ENCODE results near the gene FOXN3.

DNA sequence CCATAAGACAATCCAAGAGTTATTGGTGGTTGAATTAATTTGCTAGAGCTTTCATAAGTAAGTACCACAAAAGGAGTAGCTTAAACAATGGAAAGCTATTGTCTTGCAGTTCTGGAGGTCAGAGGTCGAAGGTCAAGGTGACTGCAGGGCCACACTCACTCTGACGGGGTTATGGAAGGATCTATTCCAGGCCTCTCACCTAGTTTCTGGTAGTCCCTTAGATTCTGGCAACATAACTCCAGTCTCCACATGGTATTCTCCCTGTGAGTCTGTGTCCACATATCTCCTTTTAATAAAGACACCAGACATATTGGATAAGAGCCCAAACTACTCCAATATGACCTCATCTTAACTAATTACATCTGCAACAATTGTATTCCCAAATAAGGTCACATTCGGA lies 273.4 kb downstream of the FOXN3 start:
- TF ChIP-seq, protein P1, sequence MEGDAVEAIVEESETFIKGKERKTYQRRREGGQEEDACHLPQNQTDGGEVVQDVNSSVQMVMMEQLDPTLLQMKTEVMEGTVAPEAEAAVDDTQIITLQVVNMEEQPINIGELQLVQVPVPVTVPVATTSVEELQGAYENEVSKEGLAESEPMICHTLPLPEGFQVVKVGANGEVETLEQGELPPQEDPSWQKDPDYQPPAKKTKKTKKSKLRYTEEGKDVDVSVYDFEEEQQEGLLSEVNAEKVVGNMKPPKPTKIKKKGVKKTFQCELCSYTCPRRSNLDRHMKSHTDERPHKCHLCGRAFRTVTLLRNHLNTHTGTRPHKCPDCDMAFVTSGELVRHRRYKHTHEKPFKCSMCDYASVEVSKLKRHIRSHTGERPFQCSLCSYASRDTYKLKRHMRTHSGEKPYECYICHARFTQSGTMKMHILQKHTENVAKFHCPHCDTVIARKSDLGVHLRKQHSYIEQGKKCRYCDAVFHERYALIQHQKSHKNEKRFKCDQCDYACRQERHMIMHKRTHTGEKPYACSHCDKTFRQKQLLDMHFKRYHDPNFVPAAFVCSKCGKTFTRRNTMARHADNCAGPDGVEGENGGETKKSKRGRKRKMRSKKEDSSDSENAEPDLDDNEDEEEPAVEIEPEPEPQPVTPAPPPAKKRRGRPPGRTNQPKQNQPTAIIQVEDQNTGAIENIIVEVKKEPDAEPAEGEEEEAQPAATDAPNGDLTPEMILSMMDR (optimal IDR thresholded peaks at IDR 0.05 in 1 of 3, IDR thresholded peaks at IDR 0.05 in 1 of 3, conservative IDR thresholded peaks at IDR 0.05 in 1 of 3; ENCODE audit: extremely low read depth in 1 of 3, insufficient read depth in 2 of 3, low read length in 3 of 3), result no peak
- TF ChIP-seq EZH2 (IDR thresholded peaks at IDR 0.05; ENCODE audit: low read length), result no peak
